HG03097 (cell line): ENCODE measurements around the gene TGFBR3.

Source experiments
- ATAC-seq: cut with Tn5 transposase; IDR thresholded peaks from one replicate; pipeline ENCODE4 v1.9.1; 2021; ENCODE audit not compliant: unreplicated experiment, low FRiP score

The TGFBR3 gene

DNA sequence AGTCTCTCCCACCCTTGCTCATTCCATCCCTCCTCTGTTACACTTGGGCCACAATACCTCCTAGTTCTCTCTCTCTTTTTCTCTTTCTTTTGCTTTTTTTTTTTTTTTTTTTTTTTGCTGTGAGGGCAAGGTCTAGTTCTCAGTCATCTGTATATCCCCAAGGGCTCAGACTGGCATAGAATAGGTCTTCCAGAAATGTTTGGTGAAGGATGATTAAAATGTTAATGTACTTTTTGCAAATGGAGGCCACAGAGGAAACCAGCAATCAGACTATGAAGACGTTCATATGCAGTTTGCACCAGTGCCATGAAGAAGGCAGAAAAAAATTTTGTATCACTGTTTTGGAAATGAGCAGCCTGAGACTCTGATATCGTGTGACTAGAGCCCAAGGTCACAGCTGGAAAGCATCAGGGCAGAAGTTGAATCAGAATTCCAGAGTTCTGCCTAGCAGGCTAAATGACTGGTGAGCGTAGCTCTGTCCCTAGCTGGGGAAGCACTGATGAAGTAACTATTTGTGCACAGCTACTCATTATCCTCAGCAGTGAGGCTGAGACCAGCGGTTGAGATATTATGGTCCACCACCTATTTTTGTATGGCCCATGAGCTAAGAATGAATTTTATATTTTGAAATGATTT is 186.5 kb downstream of the TGFBR3 start:
- ATAC-seq = no peak

DNA sequence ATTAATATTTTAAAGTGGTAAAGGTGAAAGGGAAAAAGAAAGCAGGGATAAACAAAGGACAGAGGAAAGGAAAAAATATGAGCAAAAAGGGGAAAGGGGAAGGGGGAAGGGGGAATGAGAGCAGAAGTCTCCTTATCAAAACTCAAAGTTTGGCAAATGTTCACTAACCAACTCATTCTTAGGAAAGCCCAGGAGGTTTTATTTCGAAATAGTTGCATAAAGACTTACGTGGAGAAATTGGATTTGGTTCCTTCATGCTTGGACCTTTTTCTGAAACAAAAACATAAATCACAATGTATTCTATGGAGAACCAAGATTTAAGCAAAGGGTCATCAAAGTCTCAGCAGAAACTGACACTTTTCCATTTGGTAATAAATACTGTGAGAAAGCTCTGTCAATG is 188.1 kb downstream of the TGFBR3 start:
- ATAC-seq = no peak

DNA sequence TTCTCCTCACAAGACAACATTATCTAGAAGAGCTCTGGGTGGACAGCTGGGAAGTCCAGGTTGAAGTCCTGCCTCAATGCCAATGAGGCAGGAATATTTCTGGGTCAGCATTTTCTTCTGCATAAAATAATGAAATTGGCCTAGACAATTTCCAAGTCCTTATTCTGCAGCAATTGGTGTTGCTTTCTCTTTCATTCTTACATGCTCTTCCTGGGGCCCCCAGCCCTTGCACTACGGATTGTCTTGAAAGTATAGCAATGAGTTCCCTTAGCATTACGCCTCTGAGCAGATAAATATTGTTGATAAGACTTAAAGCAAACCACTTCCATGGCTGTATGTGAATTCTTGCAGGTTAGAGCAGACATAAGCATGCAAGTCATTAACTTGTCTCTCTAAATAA is 188.5 kb downstream of the TGFBR3 start:
- no peak for ATAC-seq

DNA sequence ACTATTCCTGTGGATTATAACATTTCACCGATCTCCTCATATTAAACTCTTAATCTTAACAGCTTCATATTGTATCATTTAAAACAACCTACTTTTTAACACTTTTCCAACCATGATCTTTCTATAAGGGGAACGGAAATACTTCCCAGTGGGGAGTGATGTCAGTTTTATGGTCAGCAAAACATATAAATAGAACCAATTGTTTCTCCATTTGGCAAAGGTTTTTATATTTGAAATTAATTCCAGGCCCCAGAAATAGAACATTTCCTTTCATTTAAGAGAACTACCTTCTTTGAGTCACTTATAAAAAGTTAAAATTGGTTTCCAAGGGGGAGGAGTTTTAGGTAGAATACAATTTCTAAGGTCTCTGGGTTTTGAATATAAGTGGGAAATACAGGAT is 189.6 kb downstream of the TGFBR3 start:
- ATAC-seq = no peak

- no peak for ATAC-seq
These were observed 192.4 kb downstream of the TGFBR3 start for GRCh38 chr1:91693557-91693956.

- ATAC-seq = no peak
These were observed 194.4 kb downstream of the TGFBR3 start for GRCh38 chr1:91691525-91691924.

- no peak for ATAC-seq
These were observed 196.1 kb downstream of the TGFBR3 start for GRCh38 chr1:91689641-91690481.

GRCh38 chr1:91687452-91687851 is 198.5 kb downstream of the TGFBR3 start:
- ATAC-seq = no peak

- no peak for ATAC-seq
These were observed 200.0 kb downstream of the TGFBR3 start for GRCh38 chr1:91685994-91686393.

DNA sequence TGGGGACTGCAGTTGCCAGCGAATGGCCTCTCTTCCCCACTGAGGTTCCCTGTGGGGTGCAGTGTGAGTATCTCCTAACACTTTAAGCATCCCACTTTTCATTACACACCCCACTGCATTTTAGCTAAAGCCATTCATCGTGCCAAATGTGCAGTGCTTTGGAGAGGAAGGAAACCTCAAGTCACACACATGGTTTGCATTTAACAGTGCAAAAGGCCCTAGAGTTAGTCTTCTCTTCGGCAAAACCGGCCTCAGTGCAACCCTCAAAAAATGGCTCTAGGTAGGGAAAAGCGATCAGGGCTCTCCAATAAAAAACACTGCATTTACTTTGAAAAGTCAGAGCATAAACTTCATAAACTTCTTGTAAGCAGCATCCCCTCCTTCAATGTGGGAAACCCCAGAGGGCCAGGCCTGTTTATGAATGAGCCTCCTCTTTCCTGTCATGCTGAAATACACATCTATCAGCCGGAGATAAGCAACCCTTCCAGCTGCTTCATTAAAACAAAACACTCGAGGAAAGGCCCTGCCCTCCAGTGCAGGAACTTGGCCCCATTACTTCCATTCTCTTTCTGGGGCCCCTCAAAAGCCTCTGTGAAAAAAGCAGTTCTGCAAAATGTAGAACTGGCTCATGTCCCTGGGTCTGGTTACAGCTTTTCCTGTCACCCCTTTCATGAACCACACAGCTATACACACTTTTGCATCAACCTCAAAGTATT is 201.3 kb downstream of the TGFBR3 start:
- ATAC-seq = no peak

DNA sequence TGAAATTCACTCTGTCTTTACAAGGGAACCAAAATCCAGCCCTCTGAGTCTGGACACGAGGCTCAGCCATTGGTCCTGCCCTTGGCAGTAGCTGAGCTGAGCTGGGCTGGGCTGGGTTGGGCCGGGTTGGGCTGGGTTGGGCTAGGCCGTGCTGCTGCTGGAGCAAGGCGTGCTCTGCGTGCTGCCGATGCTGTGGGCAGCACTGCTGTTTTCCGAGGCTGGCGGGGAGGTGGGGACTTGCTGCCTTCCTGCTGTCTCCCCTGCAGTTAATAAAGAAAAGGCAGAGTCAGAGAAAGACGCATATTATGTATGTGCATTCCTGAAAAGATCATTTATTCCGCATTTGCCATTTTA is 202.4 kb downstream of the TGFBR3 start:
- ATAC-seq = no peak

GRCh38 chr1:91682882-91683597 is 202.9 kb downstream of the TGFBR3 start:
- ATAC-seq = no peak

DNA sequence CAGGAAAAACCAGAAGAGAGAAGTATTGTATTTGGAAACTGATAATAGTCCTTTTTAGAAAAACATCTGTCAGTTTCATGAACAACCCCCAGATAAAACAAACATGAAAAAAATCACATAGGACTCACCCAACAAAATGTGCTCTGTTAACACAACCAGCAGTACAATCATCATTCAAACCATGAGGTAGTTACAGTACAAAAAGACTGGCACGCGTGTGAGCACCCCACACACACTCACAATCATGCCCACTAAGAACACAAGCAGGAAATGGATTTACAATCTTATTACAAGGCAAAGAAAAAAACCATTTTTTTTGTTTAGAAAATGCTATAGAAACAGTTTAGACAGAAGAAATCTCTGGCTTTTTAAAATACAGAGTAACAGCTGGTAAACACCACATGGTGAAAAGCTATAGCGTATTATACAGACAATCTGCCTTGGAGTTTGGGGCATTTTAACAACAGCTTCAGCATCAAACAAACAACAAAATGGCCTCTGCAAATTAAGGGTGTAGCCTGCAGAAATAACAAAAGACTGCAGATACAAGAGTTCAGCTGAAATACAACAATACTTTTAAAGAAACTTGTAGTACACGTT is 205.3 kb downstream of the TGFBR3 start:
- ATAC-seq = no peak

DNA sequence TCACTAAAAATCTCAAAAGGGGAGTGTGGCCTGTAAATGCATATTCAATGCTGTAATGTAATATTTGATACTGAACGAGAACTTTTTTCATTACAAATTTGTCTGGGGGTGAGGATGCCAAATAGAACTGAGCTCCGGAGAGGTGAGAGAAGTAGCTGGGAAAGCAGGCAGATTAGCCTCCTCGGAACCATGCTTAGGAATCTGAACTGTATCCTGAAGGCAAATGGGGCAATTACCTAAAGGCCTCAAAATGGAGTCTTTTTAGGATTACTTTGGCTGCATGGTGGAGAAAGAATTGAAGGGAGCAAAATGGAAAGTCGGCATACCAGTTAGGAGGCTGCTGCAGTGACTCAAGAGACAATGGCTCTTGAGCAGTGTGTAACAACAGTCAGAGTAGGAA is 206.5 kb downstream of the TGFBR3 start:
- no peak for ATAC-seq

- no peak for ATAC-seq
These were observed 209.9 kb downstream of the TGFBR3 start for GRCh38 chr1:91676030-91676429.

DNA sequence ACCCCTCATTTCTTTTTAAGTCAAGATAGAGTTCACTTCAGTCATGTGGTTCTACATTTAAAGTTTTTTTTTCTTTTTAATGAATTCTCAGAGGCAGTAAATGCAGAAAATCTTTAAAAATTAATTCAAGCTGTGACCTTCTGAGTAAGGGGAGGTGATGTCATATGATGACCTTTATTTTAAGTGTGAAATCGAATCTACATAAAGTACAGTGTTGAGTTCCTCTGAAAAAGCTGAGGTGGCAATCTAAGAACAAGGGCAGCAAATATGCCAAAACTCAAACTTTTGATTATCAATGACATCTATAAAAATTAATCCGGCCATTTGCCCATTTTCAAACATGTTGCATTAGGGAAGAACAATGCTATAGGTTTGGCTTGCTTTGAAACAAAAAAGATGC is 211.8 kb downstream of the TGFBR3 start:
- no peak for ATAC-seq

GRCh38 chr1:91673613-91674012 is 212.3 kb downstream of the TGFBR3 start:
- ATAC-seq = no peak

DNA sequence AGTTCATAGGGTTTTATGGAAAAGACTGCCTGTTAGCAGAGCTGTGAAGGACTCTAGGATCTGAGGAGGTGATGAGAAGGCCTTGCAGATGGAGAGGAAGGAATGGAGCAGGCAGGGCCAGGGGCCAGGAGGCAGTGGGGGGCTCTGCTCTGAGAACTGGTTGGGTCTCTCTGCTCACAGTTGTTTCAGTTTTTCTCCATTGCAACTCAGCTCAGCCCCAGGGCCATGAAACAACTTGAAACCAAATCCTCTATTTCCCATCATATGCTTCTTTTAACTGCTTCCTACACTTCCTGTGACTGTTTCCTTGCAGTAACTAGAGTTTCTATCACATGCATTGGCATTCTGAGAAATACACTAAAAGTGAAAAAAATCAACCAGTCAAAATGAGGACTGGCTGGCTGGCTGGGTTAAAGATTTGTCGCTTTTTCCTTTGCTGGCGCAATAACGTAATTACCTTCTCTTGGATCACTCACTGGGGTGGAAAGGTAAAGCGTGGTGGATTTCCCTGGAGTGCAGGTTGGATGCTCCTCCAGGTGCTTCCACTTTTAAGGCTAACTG is 213.3 kb downstream of the TGFBR3 start:
- ATAC-seq = no peak

GRCh38 chr1:91670781-91671180 is 215.2 kb downstream of the TGFBR3 start:
- no peak for ATAC-seq

- no peak for ATAC-seq
These were observed 216.2 kb downstream of the TGFBR3 start for GRCh38 chr1:91669584-91670350.
